Glomerular endothelial cell (primary cell): ENCODE results near the gene CIP2A. TPM values are rescaled to one million over a fixed set of nuclear protein-coding genes. Genes with fewer than 3 reads are reported as not detected.
"Not testable (repeated sequence)": the region's sequence is repeated elsewhere in the genome, so short reads cannot be mapped to it uniquely, and the experiment has no call there.

Source experiments
- DNase-seq: peaks from one replicate; pipeline ENCODE4 v3.0.0-alpha.2; 2011; ENCODE audit warnings: low read depth, low spot score; ENCODE audit errors: extremely low read depth
- total RNA-seq: library from RNA; depleted of rRNA; stranded (reverse); fragments of >200 nt; gene quantifications from 2 replicates; pipeline ENCODE4 v1.2.3, GENCODE V29; 2015

CIP2A gene
- total RNA-seq: 5.0 and 12.0 TPM in 2 replicates

- peak; percentile 58 for DNase-seq
These were observed at the start of gene CIP2A, which contains the start of gene DZIP3 for GRCh38 chr3:108589081-108589997. Gene CIP2A (minus strand): TSS chr3:108589438. CDS start chr3:108589375, 63 bp downstream. Gene DZIP3 (plus strand): TSS chr3:108589722. CDS start chr3:108605407, 15,685 bp downstream.

GRCh38 chr3:108629974-108630373 lies 40.7 kb upstream of the CIP2A start:
- DNase-seq: no peak

- no peak for DNase-seq
These were observed 34.3 kb upstream of the CIP2A start for GRCh38 chr3:108623504-108623903.

GRCh38 chr3:108620250-108620649 lies 31.0 kb upstream of the CIP2A start:
- no peak for DNase-seq

GRCh38 chr3:108616090-108616489 lies 26.9 kb upstream of the CIP2A start:
- not testable (repeated sequence) for DNase-seq

GRCh38 chr3:108610651-108611050 lies 21.4 kb upstream of the CIP2A start:
- DNase-seq: no peak

GRCh38 chr3:108608750-108609149 lies 19.5 kb upstream of the CIP2A start:
- DNase-seq: no peak

GRCh38 chr3:108605491-108605890 lies 16.3 kb upstream of the CIP2A start:
- no peak for DNase-seq

- no peak for DNase-seq
These were observed 15.8 kb upstream of the CIP2A start for GRCh38 chr3:108605028-108605427.

- DNase-seq: no peak
These were observed 14.5 kb upstream of the CIP2A start for GRCh38 chr3:108603691-108604090.

GRCh38 chr3:108602935-108603294 lies 13.7 kb upstream of the CIP2A start:
- no peak for DNase-seq

- DNase-seq: no peak
These were observed 13.2 kb upstream of the CIP2A start for GRCh38 chr3:108602249-108602934.

GRCh38 chr3:108599677-108600409 lies 10.6 kb upstream of the CIP2A start:
- DNase-seq: no peak

- DNase-seq: no peak
These were observed 9.1 kb upstream of the CIP2A start for GRCh38 chr3:108598375-108598774.

- no peak for DNase-seq
These were observed 6.1 kb upstream of the CIP2A start for GRCh38 chr3:108595321-108595720.

GRCh38 chr3:108590460-108590859 lies 1.2 kb upstream of the CIP2A start:
- no peak for DNase-seq

GRCh38 chr3:108589998-108590323 lies 723 bp upstream of the CIP2A start:
- DNase-seq: no peak

GRCh38 chr3:108588601-108589000 lies 637 bp downstream of the CIP2A start:
- no peak for DNase-seq

- DNase-seq: no peak
These were observed 11.2 kb downstream of the CIP2A start for GRCh38 chr3:108578064-108578463.

GRCh38 chr3:108569336-108569735 lies 19.9 kb downstream of the CIP2A start:
- DNase-seq: no peak

GRCh38 chr3:108566599-108566998 lies 22.6 kb downstream of the CIP2A start:
- no peak for DNase-seq
